ENCODE measurements around the gene MCF2L2.
"Not testable (repeated sequence)": the region's sequence is repeated elsewhere in the genome, so short reads cannot be mapped to it uniquely, and the experiment has no call there.

Gene MCF2L2

GRCh38 chr3:183193762-183194689 lies 234.4 kb downstream of the MCF2L2 start:
- no peak for DNase-seq

- no peak for DNase-seq
Measured at GRCh38 chr3:183192650-183193300, 235.6 kb downstream of the MCF2L2 start.

- DNase-seq, result no peak
Measured at GRCh38 chr3:183189641-183190040, 238.8 kb downstream of the MCF2L2 start.

- peak; percentile 47 for DNase-seq
Measured at GRCh38 chr3:183188895-183189462, 239.4 kb downstream of the MCF2L2 start.

GRCh38 chr3:183185696-183186095 lies 242.7 kb downstream of the MCF2L2 start:
- DNase-seq, result peak; percentile 71

- no peak for DNase-seq
Measured at GRCh38 chr3:183182732-183183610, 245.4 kb downstream of the MCF2L2 start.

- no peak for DNase-seq
Measured at GRCh38 chr3:183182073-183182472, 246.3 kb downstream of the MCF2L2 start.

- no peak for DNase-seq
Measured at GRCh38 chr3:183181606-183182005, 246.8 kb downstream of the MCF2L2 start.

- DNase-seq, result no peak
Measured at GRCh38 chr3:183180784-183181295, 247.6 kb downstream of the MCF2L2 start.

GRCh38 chr3:183180110-183180783 lies 248.2 kb downstream of the MCF2L2 start:
- no peak for DNase-seq

GRCh38 chr3:183179550-183179908 lies 248.9 kb downstream of the MCF2L2 start:
- DNase-seq, result not testable (repeated sequence)

- DNase-seq, result peak; percentile 55
Measured at GRCh38 chr3:183178833-183179549, 249.4 kb downstream of the MCF2L2 start.

GRCh38 chr3:183178512-183178832 lies 249.9 kb downstream of the MCF2L2 start:
- DNase-seq, result no peak

- DNase-seq, result no peak
Measured at GRCh38 chr3:183172051-183172639, 256.3 kb downstream of the MCF2L2 start.

GRCh38 chr3:183167975-183168374 lies 260.4 kb downstream of the MCF2L2 start:
- not testable (repeated sequence) for DNase-seq

GRCh38 chr3:183163563-183163962 lies 264.9 kb downstream of the MCF2L2 start:
- DNase-seq, result no peak

GRCh38 chr3:183161552-183162336 lies 266.7 kb downstream of the MCF2L2 start:
- DNase-seq, result peak; percentile 52

- DNase-seq, result no peak
Measured at GRCh38 chr3:183160616-183161015, 267.8 kb downstream of the MCF2L2 start.

- DNase-seq, result peak; percentile 48
Measured at GRCh38 chr3:183159333-183159732, 269.1 kb downstream of the MCF2L2 start.

GRCh38 chr3:183158551-183159006 lies 269.8 kb downstream of the MCF2L2 start:
- peak; percentile 95 for DNase-seq

Measured in suppressor macrophage treated with lipopolysaccharide for 4 hours (primary cell).